Endothelial cell of umbilical vein (primary cell): ENCODE results near the gene PLAC8L1.

Source experiments
- CTCF ChIP-seq, 2 donors: IDR thresholded peaks; 1 replicate in 1 of 2; 2 replicates in 1 of 2; pipeline ENCODE4 v1.5.1; 2011; ENCODE audit warnings: low read length in 2 of 2, mild to moderate bottlenecking in 2 of 2, moderate library complexity in 2 of 2, control low read depth in 1 of 2, inconsistent platforms in 1 of 2, low read depth in 1 of 2; ENCODE audit not compliant: insufficient read depth in 1 of 2; ENCODE audit errors: extremely low read depth in 1 of 2
- EZH2 ChIP-seq: IDR thresholded peaks from 2 replicates; pipeline ENCODE4 v1.6.1; 2012; ENCODE audit warnings: borderline replicate concordance, low read depth, mild to moderate bottlenecking, moderate library complexity, low read length, inconsistent platforms; ENCODE audit not compliant: severe bottlenecking
- JUN ChIP-seq: IDR thresholded peaks from 2 replicates; pipeline ENCODE4 v1.6.1; 2011; ENCODE audit warnings: borderline replicate concordance, low read depth; ENCODE audit not compliant: insufficient read length, insufficient read depth
- MAX ChIP-seq: IDR thresholded peaks from 2 replicates; pipeline ENCODE4 v1.6.1; 2011; ENCODE audit not compliant: insufficient read depth, insufficient read length
- POLR2A ChIP-seq: IDR thresholded peaks from 2 replicates; pipeline ENCODE4 v1.6.1; 2012; ENCODE audit warnings: low read depth, mild to moderate bottlenecking, control low read depth, low read length

GRCh38 chr5:146118322-146118721 lies 12.9 kb upstream of the PLAC8L1 start:
- no peak for TF ChIP-seq MAX
- no peak for TF ChIP-seq EZH2
- TF ChIP-seq CTCF (IDR thresholded peaks at IDR 0.05; ENCODE audit: extremely low read depth in 1 of 2, insufficient read depth in 1 of 2, low read depth in 1 of 2, low read length in 2 of 2) = no peak
- no peak for TF ChIP-seq POLR2A
- no peak for TF ChIP-seq JUN
